Progenitor cell of endocrine pancreas (in vitro differentiated cells): ENCODE data around the gene IPO5. TPM values are rescaled to one million over a fixed set of nuclear protein-coding genes. Genes with fewer than 3 reads are reported as not detected.
"Not testable (repeated sequence)": the region's sequence is repeated elsewhere in the genome, so short reads cannot be mapped to it uniquely, and the experiment has no call there.

Experiments used
- DNase-seq: peaks from one replicate; pipeline ENCODE4 v3.0.0; 2021; ENCODE audit warnings: low spot score; ENCODE audit not compliant: unreplicated experiment
- H3K27ac Mint-ChIP-seq: 2 replicates; pipeline ENCODE4 v1.8.0; 2021; ENCODE audit warnings: mild to moderate bottlenecking, moderate library complexity, mixed read lengths
- H3K27me3 Mint-ChIP-seq: 2 replicates; pipeline ENCODE4 v1.8.0; 2021; ENCODE audit warnings: mixed read lengths
- H3K36me3 Mint-ChIP-seq: 2 replicates; pipeline ENCODE4 v1.8.0; 2022; ENCODE audit warnings: mixed read lengths; ENCODE audit not compliant: insufficient read depth
- H3K4me1 Mint-ChIP-seq: 2 replicates; pipeline ENCODE4 v1.8.0; 2021; ENCODE audit warnings: low read depth, mixed read lengths
- H3K4me3 Mint-ChIP-seq: 2 replicates; pipeline ENCODE4 v1.8.0; 2021; ENCODE audit warnings: low read depth, mild to moderate bottlenecking, moderate library complexity, mixed read lengths
- H3K9me3 Mint-ChIP-seq: 2 replicates; pipeline ENCODE4 v1.8.0; 2021; ENCODE audit warnings: low read depth, mixed read lengths
- CTCF ChIP-seq: fragments of 200-600 bp; sonication (generic); IDR thresholded peaks from one replicate; pipeline ENCODE4 v1.5.0; 2021; ENCODE audit warnings: antibody characterized with exemption, mild to moderate bottlenecking; ENCODE audit not compliant: unreplicated experiment
- total RNA-seq: library from RNA; stranded (reverse); gene quantifications from 2 replicates; pipeline ENCODE4 v1.2.1, GENCODE V29; 2021

IPO5 gene
- total RNA-seq, 1 donor from 2014 or later = 208 TPM

DNA sequence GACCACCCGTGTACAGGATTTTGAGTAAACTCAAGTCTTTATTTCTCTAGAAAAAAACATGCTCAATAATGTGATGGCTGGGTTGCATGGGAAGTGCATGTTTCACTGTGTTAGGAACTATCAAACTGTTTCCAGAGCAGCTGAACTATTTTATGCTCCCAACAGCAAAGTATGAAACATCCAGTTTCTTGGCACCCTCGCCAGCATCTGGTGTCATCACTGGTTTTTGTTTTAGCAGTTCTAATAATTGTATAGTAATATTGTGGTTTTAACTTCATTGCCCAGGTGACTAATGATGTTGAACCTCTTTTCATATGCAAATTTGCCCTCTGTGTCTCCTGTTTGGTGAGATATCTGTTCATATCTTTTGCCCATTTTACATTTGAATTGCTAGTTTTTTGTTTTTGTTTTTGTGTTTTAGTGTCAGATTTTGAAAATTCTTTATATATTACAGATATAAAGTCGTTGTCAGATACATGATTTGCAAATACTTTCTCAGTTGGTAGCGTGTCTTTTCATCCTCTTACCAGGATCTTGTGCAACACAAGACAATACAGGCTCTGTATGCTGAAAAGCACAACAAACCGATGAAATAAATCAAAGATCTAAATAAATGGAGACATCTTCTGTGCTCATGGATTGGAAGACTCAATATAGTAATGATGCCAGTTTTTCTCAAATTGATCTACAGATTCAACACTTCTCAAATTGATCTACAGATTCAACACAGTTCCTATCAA lies 87.8 kb downstream of the IPO5 start:
- H3K4me3 Mint-ChIP-seq = no peak overlapping the region
- no peaks in the 10 kb centered on the region for H3K4me1 Mint-ChIP-seq
- H3K27me3 Mint-ChIP-seq = no peaks in the 10 kb centered on the region
- no peak for TF ChIP-seq CTCF
- DNase-seq = no peak
- no peaks in the 10 kb centered on the region for H3K9me3 Mint-ChIP-seq
- no peak overlapping the region for H3K27ac Mint-ChIP-seq
- no peaks in the 10 kb centered on the region for H3K36me3 Mint-ChIP-seq

- Mint-ChIP-seq H3K9me3 (no peaks in the 10 kb centered on the region), H3K4me1 (no peaks in the 10 kb centered on the region), H3K4me3 (no peak overlapping the region), H3K36me3 (no peaks in the 10 kb centered on the region), H3K27me3 (no peaks in the 10 kb centered on the region), H3K27ac (no peak overlapping the region)
- no peak for DNase-seq
- TF ChIP-seq CTCF = no peak
Observed at GRCh38 chr13:98044301-98044700, 90.8 kb downstream of the IPO5 start.

DNA sequence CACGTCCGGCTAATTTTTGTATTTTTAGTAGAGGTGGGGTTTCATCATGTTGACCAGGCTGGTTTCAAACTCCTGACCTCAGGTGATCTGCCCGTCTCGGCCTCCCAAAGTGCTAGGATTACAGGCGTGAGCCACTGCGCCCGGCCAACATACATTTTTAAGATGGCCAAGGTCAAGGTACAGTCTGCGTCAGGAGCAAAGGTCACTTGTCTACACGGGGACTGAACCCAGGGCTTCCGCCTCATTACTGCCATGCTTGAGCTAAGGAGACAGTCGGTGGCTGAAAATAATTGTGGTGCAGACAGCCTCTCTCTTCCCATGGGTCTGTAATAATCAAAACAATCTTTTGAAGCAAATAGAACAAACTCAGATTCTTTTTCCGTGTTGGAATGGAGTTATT lies 94.3 kb downstream of the IPO5 start:
- not testable (repeated sequence) for H3K36me3 Mint-ChIP-seq, H3K27ac Mint-ChIP-seq, DNase-seq, H3K9me3 Mint-ChIP-seq, H3K27me3 Mint-ChIP-seq, H3K4me3 Mint-ChIP-seq, H3K4me1 Mint-ChIP-seq

DNA sequence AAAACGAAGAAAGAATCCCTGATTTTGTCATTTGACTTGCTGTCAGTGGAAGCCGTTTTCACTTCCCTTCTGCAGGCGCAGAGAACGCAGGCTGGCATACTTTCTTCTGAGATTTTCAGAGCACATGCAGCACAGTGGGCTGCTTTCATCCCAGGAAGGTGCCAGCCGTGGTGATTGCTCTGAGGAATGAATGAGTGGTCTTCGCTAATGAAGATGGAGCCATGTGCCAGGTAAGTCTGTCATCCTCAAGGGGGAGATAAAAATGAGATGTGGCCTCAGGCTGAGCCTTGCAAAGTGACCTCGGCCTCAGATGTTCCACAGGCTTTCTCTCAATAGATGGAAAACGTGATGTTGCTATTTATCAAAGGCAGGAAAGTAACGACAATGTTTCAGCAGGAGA lies 94.8 kb downstream of the IPO5 start:
- Mint-ChIP-seq H3K4me1 (peaks cover 5% of the 10 kb centered on the region), H3K9me3 (peaks cover 4% of the 10 kb centered on the region), H3K27me3 (no peaks in the 10 kb centered on the region), H3K4me3 (no peak overlapping the region), H3K27ac (peak overlapping the region; percentile 22), H3K36me3 (peaks cover 1% of the 10 kb centered on the region)
- no peak for DNase-seq
- TF ChIP-seq CTCF = no peak

DNA sequence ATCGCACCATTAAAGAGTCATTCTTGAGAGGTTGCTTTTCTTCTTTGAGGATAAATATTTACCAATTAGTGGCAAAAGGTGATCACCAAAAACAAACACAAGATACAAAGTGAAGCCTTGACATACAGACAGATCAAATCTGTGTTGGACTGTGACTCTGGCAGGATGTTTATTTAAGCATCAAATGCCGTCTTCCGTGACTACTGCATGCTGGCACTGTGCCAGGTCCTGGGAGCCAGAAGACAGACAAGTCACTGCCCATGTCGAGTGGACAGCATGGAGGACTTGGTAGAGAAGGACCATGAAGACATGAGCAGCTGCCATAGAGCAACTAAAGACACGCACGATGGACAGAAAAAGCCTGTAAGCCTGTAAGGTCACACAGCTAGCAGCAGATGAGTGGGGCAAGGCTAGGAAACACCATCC lies 96.6 kb downstream of the IPO5 start:
- Mint-ChIP-seq H3K4me1 (peaks cover 5% of the 10 kb centered on the region), H3K9me3 (peaks cover 9% of the 10 kb centered on the region), H3K36me3 (peaks cover 1% of the 10 kb centered on the region), H3K27ac (no peak overlapping the region), H3K27me3 (no peaks in the 10 kb centered on the region), H3K4me3 (no peak overlapping the region)
- DNase-seq = no peak
- TF ChIP-seq CTCF = no peak

GRCh38 chr13:98052412-98052811 lies 98.9 kb downstream of the IPO5 start:
- no peak overlapping the region for H3K27ac Mint-ChIP-seq
- peaks cover 1% of the 10 kb centered on the region for H3K36me3 Mint-ChIP-seq
- peaks cover 9% of the 10 kb centered on the region for H3K9me3 Mint-ChIP-seq
- no peak for DNase-seq
- TF ChIP-seq CTCF = no peak
- H3K4me3 Mint-ChIP-seq = no peak overlapping the region
- H3K27me3 Mint-ChIP-seq = no peaks in the 10 kb centered on the region
- peaks cover 11% of the 10 kb centered on the region for H3K4me1 Mint-ChIP-seq
